ENCODE measurements around the gene DNAI4.
"Not testable (repeated sequence)": the region's sequence is repeated elsewhere in the genome, so short reads cannot be mapped to it uniquely, and the experiment has no call there.

The DNAI4 gene

DNA sequence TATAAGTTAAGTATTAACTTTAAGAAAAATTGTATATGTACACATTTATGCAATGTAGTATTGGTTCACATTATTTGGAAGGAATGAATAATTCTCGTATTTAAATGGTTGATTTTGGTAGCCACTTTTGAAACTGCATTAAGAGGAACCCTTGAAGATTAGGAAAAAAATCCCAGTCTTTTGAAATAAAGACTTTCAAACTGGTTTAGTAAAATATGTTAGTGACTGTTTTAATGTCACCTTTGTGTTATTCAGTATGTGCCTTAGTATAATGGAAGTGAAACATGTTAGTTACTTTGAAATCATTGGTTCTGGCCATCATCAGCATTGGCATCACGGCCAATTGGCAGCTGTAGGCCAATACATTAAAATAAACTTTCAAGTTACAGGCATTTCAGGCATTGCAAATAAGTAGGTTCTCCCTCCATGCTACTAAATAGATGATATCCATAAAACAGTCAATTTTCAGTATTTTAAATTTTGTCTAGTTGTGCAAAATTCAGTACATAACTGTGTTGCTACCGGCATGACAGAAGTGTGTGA is 4.6 kb upstream of the DNAI4 start:
- DNase-seq: no peak

DNA sequence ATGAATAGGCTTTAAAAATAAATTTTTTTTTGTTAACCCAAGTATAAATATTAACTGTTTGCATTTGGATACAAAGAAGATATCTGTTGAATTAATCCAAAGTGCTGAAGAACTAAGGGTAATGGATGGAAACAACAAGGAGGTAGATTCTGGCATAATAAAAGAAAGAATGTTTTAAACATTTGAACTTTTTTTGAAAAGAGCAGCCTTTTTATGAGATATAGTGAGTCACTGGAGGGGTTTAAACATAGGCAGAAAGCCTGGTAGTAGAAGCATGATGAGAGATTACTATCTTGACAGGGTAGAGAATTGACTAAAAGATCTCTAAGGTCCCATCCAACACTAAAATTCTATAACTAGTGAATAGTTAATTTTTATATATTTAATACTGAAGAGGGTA is 2.9 kb upstream of the DNAI4 start:
- no peak for DNase-seq

DNA sequence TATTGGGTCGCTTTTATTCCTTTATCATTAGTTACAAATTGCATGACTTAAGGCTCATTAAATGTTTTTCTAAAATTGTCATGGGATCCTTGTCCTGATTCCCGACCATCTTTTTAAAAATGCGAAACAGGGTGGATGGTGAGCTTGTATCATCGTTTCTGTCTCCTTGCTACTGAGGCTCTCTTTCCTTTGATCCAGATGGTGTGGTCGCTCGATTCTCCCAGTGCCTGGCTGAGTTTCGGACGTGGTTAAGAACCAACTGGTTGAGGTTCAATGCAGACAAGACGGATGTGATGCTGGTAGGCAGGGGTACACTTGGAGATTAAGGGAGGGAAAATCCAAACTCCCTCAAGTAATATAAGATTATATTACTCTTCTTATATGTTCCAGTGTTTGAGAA is 1.3 kb upstream of the DNAI4 start:
- DNase-seq: no peak

DNA sequence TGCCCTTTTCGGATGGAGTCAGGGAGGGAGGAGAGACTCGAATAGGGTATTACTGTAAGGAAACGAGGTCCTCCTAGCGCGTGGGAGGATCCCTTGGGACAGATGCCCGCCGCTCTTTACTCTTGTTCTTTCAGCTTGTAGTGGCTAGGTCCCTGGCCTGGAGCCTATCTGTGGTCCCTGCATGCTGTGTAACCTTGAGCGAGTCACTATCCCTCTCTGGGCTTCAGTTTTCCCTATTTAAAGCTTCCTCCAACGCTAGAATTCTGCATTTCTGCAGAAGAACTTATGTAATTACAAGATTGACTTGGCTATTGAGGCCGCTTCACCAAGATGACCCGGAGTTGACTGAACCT is 878 bp upstream of the DNAI4 start:
- DNase-seq: no peak

DNA sequence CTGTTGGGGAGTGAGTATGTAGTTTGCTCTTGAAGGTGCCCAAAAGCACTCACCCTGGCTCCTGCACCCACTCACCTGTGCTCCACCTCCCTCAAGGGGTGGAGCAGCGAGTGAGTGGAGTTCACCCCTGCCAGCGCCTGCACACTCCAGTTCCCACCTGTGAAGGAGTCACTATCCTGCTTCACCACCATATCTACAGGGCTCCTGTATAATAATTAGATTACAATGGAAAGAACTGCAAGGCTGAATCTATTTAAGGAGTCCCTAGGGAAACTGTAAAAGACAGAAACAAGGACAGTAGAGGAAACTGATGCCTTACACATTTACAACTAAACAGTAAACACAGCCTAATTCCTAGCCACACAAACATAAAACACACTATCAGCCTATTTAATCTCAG is 4.1 kb downstream of the DNAI4 start:
- DNase-seq: no peak

DNA sequence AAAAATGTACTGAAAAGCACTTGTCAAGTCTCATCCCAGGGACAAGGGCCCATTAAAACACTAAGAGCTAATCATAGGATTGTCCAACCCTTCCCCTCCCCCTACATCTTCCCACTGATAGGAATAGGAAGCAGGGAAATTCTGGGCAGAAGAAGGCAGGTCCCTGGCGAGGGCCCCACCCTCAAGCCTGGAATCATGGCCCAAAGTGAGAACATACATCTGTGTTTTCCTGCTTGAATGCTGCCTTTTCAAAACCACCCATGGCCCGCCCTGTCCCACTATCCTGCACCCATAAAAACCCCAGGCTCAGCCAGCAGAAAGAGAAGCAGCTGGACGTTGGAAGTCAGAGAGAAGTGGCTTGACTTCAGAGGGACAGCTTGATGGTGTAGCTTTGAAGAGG is 4.8 kb downstream of the DNAI4 start:
- no peak for DNase-seq

DNA sequence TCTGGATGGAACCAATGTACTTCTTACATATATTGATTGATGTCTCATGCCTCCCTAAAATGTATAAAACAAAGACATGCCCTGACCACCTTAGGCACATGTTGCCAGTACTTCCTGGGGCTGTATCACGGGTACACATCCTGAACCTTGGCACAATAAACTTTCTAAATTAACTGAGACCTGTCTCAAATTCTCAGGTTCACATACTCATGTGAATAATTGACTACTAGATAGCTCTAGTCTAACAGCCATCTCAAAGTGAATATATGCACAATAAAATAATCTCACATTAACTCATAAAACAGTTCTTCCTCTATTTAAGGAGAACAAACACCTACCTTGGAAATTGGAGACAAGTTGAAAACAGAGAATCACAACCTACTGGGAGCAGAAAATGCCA is 5.6 kb downstream of the DNAI4 start:
- no peak for DNase-seq

DNA sequence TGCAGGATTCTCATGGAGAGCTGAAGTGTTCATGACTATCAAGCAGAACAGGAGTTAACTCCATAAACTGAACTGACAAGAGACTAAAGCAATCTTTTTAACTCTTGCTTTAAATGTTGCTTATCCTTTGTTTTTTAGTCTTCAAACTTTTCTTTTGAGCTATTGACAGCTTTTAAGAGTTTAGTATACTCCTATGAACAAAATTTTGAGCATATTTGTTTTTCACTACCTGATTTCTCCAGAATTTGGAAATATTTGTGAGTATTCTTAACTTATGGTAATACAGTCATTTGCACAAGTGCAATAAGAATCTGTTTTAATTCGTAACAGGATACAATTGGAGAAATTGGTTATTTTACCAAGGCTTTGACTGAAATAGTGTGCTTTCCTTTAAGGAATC is 7.2 kb downstream of the DNAI4 start:
- DNase-seq: no peak

DNA sequence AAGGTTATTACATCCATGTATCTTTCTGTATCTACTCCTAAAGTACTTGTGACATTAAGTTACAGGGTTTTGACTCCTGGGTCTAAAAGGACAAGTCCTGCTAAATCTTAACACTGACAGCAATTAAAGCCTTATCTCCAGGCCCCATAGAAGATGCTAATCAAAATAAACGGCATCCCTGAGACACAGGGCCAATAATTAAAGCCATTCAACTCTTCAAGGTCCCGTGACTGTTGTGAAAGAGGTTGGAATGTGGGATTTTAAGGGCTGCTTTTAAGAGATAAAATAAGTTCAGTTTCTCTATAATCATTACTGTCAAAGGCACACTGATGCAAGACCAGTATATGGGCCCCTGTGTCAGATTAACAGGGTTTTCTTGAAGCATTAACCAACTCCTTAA is 8.3 kb downstream of the DNAI4 start:
- no peak for DNase-seq

DNA sequence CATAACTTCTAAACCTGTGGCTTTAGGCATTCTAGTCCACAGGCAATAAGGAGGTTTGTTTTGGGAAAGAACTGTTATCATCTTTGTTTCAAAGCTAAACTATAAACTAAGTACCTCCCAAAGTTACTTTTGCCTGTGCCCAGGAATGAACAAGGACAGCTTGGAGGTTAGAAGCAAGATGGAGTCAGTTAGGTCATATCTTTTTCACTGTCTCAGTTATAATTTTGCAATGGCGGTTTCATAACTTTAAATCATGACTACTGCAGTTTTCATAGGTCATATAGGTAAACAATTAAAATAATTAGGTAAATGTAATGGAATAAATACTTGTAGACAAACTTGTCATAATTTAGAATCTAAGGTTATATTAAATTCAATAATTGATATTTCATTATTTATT is 9.5 kb downstream of the DNAI4 start:
- DNase-seq: not testable (repeated sequence)

DNA sequence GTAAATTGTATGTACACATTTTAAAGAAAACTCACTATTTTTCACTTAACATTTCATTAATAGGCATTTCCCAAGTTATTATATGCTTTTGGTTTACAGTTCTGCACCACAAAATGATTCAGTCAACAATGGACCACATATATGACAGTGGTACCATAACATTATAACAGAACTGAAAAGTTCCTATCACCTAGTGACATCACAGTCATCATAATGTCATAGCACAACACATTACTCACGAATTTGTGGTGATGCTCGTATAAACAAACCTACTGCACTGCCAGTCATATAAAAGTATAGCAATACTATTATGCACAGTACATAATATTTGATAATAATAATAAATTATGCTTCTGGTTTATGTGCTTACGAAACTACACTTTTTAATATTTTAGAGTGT is 30.9 kb downstream of the DNAI4 start:
- no peak for DNase-seq

DNA sequence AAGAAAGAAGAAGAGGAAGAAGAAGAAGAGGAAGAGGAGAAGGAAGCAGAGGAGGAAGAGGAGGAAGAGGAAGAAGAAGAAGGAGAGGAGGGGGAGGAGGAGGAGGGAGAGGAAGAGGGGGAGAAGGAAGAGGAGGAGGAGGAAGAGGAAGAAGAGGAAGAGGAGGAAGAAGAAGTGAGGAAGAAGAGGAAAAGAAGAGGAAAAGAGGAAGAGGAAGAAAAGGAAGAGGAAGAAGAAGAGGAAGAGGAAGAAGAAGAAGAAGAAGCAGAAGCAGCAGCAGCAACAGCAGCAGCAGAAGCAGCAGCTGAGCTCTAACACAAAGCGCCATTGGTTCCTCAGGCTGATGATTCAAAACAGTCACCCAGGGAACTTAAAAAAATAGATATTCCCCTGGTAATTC is 34.0 kb downstream of the DNAI4 start:
- DNase-seq: no peak

DNA sequence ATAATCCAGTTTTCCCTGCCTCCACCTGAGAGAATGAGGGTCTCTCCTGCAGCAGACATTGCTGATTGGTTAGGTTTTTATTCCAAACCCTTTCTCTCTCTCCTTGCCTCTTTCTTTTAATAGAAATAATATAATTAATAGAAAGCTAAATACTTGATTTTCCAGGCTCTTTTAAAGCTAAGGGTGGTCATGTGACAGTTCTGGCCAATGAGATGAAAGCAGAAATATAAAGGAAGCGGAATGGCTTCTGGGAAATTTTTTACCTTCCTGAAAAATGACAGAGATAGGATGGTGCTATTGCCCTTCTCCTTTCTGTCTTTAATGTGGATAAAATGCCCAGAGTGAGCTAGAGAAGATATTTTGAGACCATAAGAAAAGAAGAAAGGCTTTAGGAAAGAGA is 35.6 kb downstream of the DNAI4 start:
- no peak for DNase-seq

DNA sequence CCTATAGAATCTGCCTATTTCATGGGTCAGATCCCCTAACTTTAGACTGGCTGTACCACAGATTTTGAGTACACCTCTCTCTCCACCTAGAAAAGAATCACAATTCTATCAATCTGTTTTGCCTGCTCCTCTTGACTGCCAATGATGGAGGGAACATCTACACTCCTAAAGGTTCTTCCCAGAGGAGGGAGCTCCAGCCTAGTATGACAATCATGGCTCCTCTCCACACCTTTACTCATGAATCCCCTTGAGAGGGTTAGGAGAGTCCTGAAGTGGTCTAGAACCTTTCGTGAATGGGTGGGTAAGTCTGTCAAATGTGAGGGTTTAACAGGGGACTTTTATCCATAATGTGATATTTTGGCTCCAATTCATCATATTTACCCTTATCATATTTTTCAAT is 48.0 kb downstream of the DNAI4 start:
- DNase-seq: no peak

DNA sequence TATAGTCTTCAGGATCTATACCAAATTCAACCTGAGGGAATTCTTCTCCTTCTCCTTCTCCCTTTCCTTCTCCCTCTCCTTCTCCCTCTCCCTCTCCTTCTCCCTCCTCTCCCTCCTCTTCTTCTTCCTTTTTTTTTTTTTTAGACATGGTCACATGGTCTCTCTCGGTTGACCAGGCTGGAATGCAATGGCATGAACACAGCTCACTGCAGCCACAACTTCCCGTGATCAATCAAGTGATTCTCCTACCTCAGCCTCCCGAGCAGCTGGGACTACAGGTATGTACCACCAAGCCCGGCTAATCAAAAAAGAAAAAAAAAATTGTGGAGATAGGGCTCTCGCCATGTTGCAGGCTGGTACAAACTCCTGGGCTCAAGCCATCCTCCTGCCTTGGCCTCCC is 51.5 kb downstream of the DNAI4 start:
- DNase-seq: no peak

DNA sequence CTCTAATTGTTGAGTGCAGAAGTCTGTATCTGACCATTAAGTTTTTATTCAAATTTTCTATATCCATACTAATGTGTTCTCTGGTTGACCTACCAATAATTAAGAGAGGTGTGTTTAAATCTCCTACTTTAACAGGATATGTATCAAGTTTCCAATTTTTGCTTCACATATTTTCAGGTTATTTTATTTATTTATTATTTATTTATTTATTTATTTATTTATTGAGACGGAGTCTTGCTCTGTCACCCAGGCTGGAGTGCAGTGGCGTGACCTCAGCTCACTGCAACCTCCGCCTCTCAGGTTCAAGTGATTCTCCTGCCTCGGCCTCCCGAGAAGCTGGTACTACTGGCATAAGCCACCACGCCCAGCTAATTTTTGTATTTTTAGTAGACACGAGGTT is 52.6 kb downstream of the DNAI4 start:
- DNase-seq: not testable (repeated sequence)

DNA sequence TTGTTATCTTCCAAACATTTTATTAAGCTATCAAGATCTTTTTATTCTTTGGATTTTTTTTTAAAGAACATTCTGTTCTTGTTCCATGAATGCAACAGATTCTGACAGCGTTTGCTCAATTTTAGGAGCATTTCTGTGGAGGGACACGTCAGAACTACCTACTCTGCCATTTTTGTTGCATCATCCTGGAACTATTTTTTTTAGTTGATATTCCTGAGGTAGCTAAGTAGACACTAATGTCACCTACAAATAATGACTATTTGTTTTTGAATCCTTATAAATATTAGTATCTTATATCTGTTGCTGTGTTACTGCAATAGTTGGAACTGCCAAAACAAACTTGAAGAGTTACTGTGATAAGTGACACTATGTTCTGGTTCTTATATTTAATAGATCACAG is 57.2 kb downstream of the DNAI4 start:
- DNase-seq: no peak

DNA sequence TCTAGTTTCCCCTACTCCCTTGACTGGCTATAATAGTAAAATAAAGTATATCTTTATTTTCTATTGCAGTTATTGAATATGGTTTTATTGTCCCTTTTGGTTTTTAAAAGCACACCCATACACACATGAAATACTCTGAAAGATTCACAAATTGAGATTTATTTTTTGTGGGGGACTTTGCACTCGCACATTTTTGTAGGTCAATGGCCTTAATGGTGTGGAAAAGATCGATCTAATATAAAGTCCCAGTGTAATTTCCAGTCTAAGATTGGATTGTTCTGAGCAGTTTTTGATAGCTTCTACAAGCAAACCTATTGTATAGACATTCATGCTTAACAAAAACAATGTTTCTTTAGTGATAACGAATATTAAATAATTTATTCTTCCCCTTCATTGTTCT is 64.1 kb downstream of the DNAI4 start:
- no peak for DNase-seq

DNA sequence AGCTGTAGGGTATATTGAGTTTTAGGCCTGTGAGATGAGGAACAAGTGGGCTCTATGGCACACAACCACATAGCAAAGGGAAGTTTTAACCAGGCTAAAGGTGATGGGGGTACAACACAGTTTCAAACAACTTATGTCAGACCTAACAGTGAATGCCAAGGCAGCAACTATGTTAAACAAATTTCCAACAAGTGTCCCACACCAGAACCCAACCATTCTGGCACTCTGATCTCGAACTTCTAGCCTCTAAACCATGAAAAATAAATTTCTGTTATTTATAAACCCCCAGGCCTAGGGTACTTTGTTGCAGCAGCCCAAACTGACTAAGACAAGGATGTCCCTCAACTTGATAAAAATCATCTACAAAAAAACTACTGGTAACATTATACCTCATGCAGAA is 71.3 kb downstream of the DNAI4 start:
- DNase-seq: no peak

DNA sequence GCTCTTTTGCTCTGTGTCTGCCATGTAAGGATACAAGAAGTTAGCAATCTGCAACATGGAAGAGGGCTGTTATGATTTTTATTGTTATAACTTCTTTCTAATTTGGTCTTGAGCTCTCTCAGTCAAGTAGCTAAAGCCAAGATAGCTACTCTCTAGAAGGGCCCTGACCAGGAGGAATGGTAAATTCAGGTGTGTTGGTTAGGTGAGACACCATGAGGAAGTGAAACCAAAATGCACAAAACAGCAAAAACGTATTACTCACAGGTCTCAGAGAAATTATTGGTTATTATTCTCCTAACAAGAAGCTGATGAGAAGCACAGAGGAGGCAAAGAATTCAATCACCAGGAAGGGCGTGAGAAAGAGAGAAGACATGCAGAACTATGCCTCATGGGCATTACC is 71.8 kb downstream of the DNAI4 start:
- DNase-seq: no peak

DNA sequence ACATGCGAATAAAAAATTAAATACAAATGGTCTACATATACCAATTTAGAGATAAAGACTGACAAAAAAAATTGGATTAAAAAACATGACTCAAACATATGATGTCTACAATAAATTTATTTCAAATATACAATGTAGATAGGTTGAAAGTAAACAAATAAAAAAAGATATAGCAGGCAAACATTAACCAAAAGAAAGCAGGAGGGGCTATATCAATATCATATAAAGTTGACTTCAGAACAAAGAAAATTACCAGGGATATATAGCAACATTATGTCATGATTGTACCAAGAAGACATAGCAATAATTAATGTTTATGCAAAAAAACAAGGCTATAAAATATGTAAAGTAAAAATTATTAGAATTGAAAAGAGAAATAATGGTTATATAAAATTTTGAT is 73.7 kb downstream of the DNAI4 start:
- no peak for DNase-seq

DNA sequence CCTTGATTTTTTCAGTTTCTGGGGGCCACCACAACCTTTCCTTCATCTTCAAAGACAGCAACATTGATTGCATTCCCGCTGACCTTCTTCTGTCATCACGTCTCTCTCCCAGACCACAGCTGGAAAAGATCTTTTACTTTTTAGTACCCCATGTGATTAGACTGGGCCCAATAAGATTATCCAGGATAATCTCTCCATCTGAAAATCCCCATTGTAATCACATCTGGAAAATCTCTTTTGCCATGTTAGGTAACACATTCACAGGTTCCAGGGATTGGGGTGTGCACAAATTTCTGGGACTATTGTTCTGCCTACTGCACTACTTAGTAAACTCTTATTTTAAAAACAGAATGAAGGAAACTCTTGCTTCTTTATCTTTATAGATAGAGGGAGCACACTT is 76.5 kb downstream of the DNAI4 start:
- DNase-seq: no peak

DNA sequence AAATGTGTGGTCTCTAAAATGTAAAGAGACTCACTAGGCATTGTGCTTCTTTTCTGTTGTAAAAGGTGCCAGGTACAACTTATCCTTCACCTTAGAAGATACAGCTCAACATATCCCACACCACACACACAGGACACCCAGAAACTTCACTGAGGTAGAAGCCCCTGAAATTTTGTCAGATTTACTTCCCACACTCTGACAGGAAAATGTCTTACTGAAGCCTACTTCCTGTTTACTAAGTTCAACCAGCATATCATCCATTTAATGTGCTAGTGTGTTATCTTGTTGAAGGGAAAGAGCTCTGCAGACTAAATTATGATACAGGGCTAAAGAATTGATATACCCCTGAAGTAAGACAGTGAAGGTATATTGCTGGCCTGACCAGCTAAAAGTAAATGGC is 83.7 kb downstream of the DNAI4 start:
- DNase-seq: no peak

DNA sequence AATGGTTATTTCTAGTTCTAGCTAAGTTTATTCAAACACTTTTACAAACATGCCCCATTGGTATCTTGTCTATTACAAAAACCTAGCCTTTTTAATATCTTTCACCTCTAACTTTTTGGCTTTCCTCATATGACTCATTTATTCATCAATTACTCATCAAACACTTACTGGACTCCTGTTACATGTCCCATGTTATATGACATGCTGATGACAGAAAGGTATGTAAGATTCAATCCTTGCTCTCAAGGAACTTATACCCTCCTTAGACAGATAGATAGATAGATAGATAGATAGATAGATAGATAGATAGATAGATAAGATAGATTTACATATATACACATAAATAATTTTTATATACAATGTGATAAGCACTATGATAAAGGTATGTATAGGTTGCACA is 89.7 kb downstream of the DNAI4 start:
- DNase-seq: no peak

DNA sequence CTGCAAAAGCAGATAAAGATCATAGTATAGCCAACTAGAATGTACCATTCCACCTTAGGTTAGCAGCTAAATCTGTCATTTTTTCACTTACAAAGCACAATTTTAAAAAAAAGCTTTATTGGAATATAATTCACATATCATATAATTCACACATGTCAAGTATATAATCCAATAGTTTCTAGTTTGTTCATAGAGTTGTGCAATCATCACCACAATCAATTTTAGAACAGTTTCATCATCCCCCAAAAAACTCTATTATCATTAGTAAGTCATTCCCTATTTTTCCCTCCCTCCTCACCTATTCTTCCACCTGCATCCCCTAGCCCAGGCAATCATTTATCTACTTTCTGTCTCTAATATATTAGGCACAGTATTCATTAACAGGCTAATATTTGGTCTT is 91.5 kb downstream of the DNAI4 start:
- DNase-seq: no peak

DNA sequence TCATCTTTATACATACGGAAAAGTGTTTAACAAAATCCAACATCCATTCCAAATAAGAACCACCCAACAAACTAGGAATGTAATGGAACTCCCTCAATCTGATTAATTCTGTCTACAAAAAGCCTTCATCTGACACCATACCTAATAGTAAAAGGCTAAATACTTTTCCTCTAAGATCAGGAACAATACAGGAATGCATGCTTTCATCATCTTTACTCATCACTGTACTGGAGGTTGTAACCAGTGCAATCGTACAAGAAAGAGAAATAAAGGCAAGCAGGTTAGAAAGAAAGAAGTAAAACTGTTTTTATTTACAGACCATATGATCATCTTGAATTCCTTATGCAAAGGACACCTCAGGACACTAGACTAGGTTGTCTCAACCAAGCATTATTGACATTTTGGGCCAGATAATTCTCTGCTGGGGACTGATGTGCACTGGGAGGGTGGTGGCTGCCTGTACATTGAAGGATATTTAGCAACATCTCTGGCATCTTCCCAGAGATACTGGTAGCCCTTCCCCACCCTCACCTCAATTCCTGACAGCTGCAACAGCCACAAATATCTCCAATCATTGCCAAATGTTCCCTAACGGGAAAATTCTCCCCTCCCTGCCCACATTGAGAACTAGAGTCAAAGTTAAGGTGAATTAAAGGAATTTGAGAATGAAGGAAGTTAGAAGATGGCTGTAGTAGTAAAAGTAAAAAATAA is 93.0 kb downstream of the DNAI4 start:
- DNase-seq: no peak
